ENCODE results near the gene MACROD2.

DNA sequence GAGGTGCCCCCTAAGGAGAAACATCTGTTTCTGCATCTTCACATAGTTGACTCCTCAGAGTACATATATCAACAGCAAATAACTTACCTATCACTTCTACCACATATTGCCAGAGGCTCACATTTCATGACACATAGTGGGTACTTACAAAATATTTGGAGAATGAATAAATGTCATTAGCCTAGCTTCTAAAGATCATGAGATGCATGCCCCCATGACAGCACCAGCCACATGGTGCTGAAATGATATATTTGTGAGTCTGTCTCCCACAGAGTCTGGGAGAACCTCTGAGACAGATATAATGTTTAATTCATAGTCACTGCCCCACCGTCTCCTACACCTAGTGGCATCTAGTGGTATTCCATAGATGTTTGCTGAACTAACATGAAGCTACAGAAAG is 2022.3 kb downstream of the MACROD2 start:
- TF ChIP-seq, protein P1, sequence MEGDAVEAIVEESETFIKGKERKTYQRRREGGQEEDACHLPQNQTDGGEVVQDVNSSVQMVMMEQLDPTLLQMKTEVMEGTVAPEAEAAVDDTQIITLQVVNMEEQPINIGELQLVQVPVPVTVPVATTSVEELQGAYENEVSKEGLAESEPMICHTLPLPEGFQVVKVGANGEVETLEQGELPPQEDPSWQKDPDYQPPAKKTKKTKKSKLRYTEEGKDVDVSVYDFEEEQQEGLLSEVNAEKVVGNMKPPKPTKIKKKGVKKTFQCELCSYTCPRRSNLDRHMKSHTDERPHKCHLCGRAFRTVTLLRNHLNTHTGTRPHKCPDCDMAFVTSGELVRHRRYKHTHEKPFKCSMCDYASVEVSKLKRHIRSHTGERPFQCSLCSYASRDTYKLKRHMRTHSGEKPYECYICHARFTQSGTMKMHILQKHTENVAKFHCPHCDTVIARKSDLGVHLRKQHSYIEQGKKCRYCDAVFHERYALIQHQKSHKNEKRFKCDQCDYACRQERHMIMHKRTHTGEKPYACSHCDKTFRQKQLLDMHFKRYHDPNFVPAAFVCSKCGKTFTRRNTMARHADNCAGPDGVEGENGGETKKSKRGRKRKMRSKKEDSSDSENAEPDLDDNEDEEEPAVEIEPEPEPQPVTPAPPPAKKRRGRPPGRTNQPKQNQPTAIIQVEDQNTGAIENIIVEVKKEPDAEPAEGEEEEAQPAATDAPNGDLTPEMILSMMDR (IDR thresholded peaks at IDR 0.05), result no peak
- TF ChIP-seq POLR2A (IDR thresholded peaks at IDR 0.05), result no peak
